IMR-90 (cell line): ENCODE measurements around the gene CCDC51. TPM values are rescaled to one million over a fixed set of nuclear protein-coding genes. Genes with fewer than 3 reads are reported as not detected.

Experiments used
- ATAC-seq: fragments of 200-7000 bp; cut with Tn5 transposase; 2 replicates; pipeline ENCODE4 v1.9.1; 2020; ENCODE audit warnings: low read depth, mild to moderate bottlenecking, moderate library complexity
- BruUV-seq: library from RNA; stranded (reverse); fragments of 400-500 nt; replicated peaks from 2 replicates; lab custom pipeline; 2021; lab: Mats Ljungman, UMichigan
- CTCF ChIA-PET: fragments of 300-600 bp; formaldehyde crosslinking; extraction: SDS; loops from one replicate; lab custom pipeline; 2021; ENCODE audit warnings: antibody characterized with exemption; lab: Yijun Ruan, JAX
- POLR2A ChIA-PET: fragments of 300-600 bp; sonication (Branson Sonifier 250); formaldehyde crosslinking; loops from one replicate; lab custom pipeline; 2022; ENCODE audit warnings: antibody characterized with exemption; ENCODE audit not compliant: unreplicated experiment; lab: Charles Lee
- DNase-seq: peaks from one replicate; pipeline ENCODE4 v3.0.0; 2013
- H2AFZ ChIP-seq: replicated peaks from 2 replicates; pipeline ENCODE3; 2013; ENCODE audit warnings: low read length, mild to moderate bottlenecking; ENCODE audit not compliant: poor library complexity
- H2AK5ac ChIP-seq: 2 replicates; pipeline ENCODE4 v1.6.1; 2013; ENCODE audit warnings: low read depth, low read length, inconsistent platforms
- H2AK9ac ChIP-seq: replicated peaks from 2 replicates; pipeline ENCODE3; 2013; ENCODE audit warnings: mild to moderate bottlenecking, low read depth, low read length, moderate library complexity; ENCODE audit not compliant: poor library complexity
- H2BK120ac ChIP-seq: 2 replicates; pipeline ENCODE4 v1.6.1; 2013; ENCODE audit warnings: low read depth, low read length, inconsistent platforms
- H2BK15ac ChIP-seq: 3 replicates; pipeline ENCODE4 v1.6.1; 2013; ENCODE audit warnings: low read depth, low read length, inconsistent platforms
- H2BK20ac ChIP-seq: 2 replicates; pipeline ENCODE4 v1.6.1; 2013; ENCODE audit warnings: low read depth, mild to moderate bottlenecking, inconsistent platforms, low read length, moderate library complexity
- H2BK5ac ChIP-seq: 2 replicates; pipeline ENCODE4 v1.6.1; 2013; ENCODE audit warnings: mild to moderate bottlenecking, low read depth, low read length, inconsistent platforms; ENCODE audit not compliant: poor library complexity, severe bottlenecking
- H3K14ac ChIP-seq: replicated peaks from 2 replicates; pipeline ENCODE4 v1.6.1; 2013; ENCODE audit warnings: low read depth, low read length, inconsistent platforms
- H3K18ac ChIP-seq: 2 replicates; pipeline ENCODE4 v1.6.1; 2013; ENCODE audit warnings: low read depth, low read length, control low read depth
- H3K23ac ChIP-seq: 2 replicates; pipeline ENCODE4 v1.6.1; 2013; ENCODE audit warnings: low read depth, low read length, inconsistent platforms
- H3K27ac ChIP-seq: 2 replicates; pipeline ENCODE4 v1.5.1; 2013; ENCODE audit warnings: mild to moderate bottlenecking, control low read depth, low read length; ENCODE audit not compliant: insufficient read depth
- H3K27me3 ChIP-seq: 2 replicates; pipeline ENCODE4 v1.6.1; 2013; ENCODE audit warnings: low read length; ENCODE audit not compliant: control insufficient read depth, insufficient read depth
- H3K36me3 ChIP-seq: 2 replicates; pipeline ENCODE4 v1.6.1; 2013; ENCODE audit warnings: low read length, mixed read lengths; ENCODE audit not compliant: control insufficient read depth, insufficient read depth
- H3K4ac ChIP-seq: 2 replicates; pipeline ENCODE4 v1.6.1; 2013; ENCODE audit warnings: low read depth, low read length, inconsistent platforms
- H3K4me1 ChIP-seq: 2 replicates; pipeline ENCODE4 v1.6.1; 2013; ENCODE audit warnings: low read length, mixed read lengths; ENCODE audit not compliant: control insufficient read depth, insufficient read depth
- H3K4me2 ChIP-seq: 2 replicates; pipeline ENCODE4 v1.6.1; 2013; ENCODE audit warnings: low read depth, mild to moderate bottlenecking, control low read depth, low read length, moderate library complexity
- H3K4me3 ChIP-seq: 2 replicates; pipeline ENCODE4 v1.5.1; 2013; ENCODE audit warnings: low read depth, mild to moderate bottlenecking, control low read depth, low read length, moderate library complexity; ENCODE audit not compliant: insufficient read depth
- H3K56ac ChIP-seq: 2 replicates; pipeline ENCODE4 v1.6.1; 2013; ENCODE audit warnings: low read length, inconsistent platforms; ENCODE audit not compliant: insufficient read depth; ENCODE audit errors: extremely low read depth
- H3K79me1 ChIP-seq, 2 experiments: 2 replicates each; pipeline ENCODE4 v1.6.1; 2013; ENCODE audit warnings: low read length in 2 of 2, inconsistent platforms in 1 of 2, low read depth in 1 of 2
- H3K9ac ChIP-seq: 2 replicates; pipeline ENCODE4 v1.6.1; 2013; ENCODE audit warnings: low read depth, low read length, control low read depth
- H3K9me1 ChIP-seq: 2 replicates; pipeline ENCODE4 v1.6.1; 2013; ENCODE audit warnings: low read length, inconsistent platforms; ENCODE audit not compliant: insufficient read depth
- H3K9me3 ChIP-seq: 2 replicates; pipeline ENCODE4 v1.6.1; 2013; ENCODE audit warnings: low read length; ENCODE audit not compliant: control insufficient read depth, insufficient read depth
- H4K20me1 ChIP-seq: 2 replicates; pipeline ENCODE4 v1.6.1; 2013; ENCODE audit warnings: low read length, inconsistent platforms; ENCODE audit not compliant: insufficient read depth
- H4K5ac ChIP-seq: 2 replicates; pipeline ENCODE4 v1.6.1; 2013; ENCODE audit warnings: mild to moderate bottlenecking, low read depth, low read length, control low read depth
- H4K8ac ChIP-seq, 2 experiments: 2 replicates each; pipeline ENCODE4 v1.6.1; 2013; ENCODE audit warnings: low read depth in 2 of 2, low read length in 2 of 2, control low read depth in 1 of 2, inconsistent platforms in 1 of 2
- H4K91ac ChIP-seq: 2 replicates; pipeline ENCODE4 v1.6.1; 2013; ENCODE audit warnings: low read depth, low read length, inconsistent platforms; ENCODE audit not compliant: insufficient read depth
- BHLHE40 ChIP-seq: fragments of 150-350 bp; IDR thresholded peaks from 2 replicates; pipeline ENCODE4 v1.6.1; 2016; ENCODE audit warnings: mild to moderate bottlenecking, low read depth, low read length
- CEBPB ChIP-seq: IDR thresholded peaks from 2 replicates; pipeline ENCODE4 v1.6.1; 2012; ENCODE audit warnings: low read depth, low read length, improper control_type of control experiment
- MAZ ChIP-seq: IDR thresholded peaks from 2 replicates; pipeline ENCODE4 v1.6.1; 2012; ENCODE audit warnings: low read depth, mild to moderate bottlenecking, low read length, improper control_type of control experiment, moderate library complexity, borderline replicate concordance
- RAD21 ChIP-seq: IDR thresholded peaks from 2 replicates; pipeline ENCODE4 v1.6.1; 2012; ENCODE audit warnings: low read length, improper control_type of control experiment
- SMC3 ChIP-seq: fragments of 150-350 bp; IDR thresholded peaks from 2 replicates; pipeline ENCODE4 v1.6.1; 2016; ENCODE audit warnings: low read depth, mild to moderate bottlenecking, antibody characterized with exemption, low read length, moderate library complexity
- WGBS, 2 experiments: methylation state at CpG; one replicate each; pipeline versions ENCODE4 v1.1.5 to v1.1.7; 2013; ENCODE audit warnings: missing lambda C conversion rate in 2 of 2; ENCODE audit not compliant: insufficient read length in 1 of 2; ENCODE audit errors: extremely low coverage in 2 of 2; 5-methylcytosine and 5-hydroxymethylcytosine counted together
- dilution Hi-C: fragments of 300-500 bp; cut with HindIII; formaldehyde crosslinking; loops from one replicate; pipeline ENCODE4 v1.14.3; 2018; ENCODE audit warnings: low sequenced_read_pairs; ENCODE audit not compliant: unreplicated experiment
- in situ Hi-C: fragments of 300-500 bp; cut with MboI; formaldehyde crosslinking; loops from 3 replicates; pipeline ENCODE4 v1.14.3; 2019; ENCODE audit warnings: low sequenced_read_pairs, inconsistent platforms, mixed read lengths
- intact Hi-C: fragments of 100-400 bp; cut with micrococcal nuclease; formaldehyde crosslinking; loops from 2 replicates; pipeline ENCODE4 v1.10.0; 2022
- polyA plus RNA-seq, 3 experiments: library from polyadenylated mRNA; depleted of rRNA; stranded (reverse); fragments of >200 nt; gene quantifications; 2 replicates each; pipeline ENCODE4 v1.2.3, GENCODE V29; 2012; ENCODE audit warnings: low replicate concordance in 1 of 3
- total RNA-seq: library from RNA; depleted of rRNA; stranded (reverse); fragments of >200 nt; gene quantifications from 2 replicates; pipeline ENCODE4 v1.2.3, GENCODE V29; 2012
- TF ChIP-seq, protein P1 (sequence below): conservative IDR thresholded peaks from 2 replicates; pipeline ENCODE4 v1.5.1; 2012; ENCODE audit warnings: mild to moderate bottlenecking, low read depth, low read length, improper control_type of control experiment

CCDC51 gene
- total and polyA plus RNA-seq, 2 of the 4 experiments (the other 2 are of a cell fraction), result 11.0 to 16.1 TPM

DNA sequence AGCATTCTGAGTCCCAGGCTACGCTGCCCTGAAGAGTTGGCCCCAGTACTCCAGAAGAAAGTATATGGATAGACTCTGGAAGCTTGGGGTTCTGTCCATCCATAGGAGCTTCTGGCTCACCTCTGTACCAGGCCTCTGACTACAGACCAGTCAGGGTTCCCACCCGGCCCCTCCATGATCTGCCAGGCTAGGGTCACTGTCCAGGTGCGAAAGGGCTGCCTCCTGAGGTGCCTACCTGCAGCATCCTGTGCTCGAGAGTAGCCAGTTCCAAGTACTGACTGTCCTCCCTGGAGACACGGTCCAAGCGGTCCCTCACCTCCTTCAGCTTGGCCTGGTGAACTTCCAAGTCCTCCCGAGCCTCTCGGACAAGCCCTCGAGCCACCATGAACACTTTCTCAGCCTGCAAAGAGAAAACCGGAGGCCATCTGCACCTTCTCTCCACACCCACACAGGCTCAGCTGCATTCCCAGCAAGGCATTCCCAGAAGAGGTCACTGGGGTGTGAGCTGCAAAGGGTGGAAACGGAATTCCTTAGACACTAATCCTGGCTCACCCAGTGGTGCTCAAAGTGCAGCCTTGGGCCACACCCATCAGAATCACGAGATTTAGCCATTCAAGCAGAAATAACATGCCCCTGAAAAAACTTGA lies 6.3 kb downstream of the CCDC51 start:
- Histone ChIP-seq H3K27ac (no peak overlapping the region), H2BK120ac (peak overlapping the region; percentile 41; the same call in 1 of the 2 replicates), H3K9ac (no peak overlapping the region), H3K4me3 (no peak overlapping the region), H3K27me3 (no peaks in the 10 kb centered on the region), H3K18ac (no peak overlapping the region), H2BK5ac (no peak overlapping the region), H3K4ac (no peak overlapping the region), H4K20me1 (no peaks in the 10 kb centered on the region; the same call in 1 of the 2 replicates), H4K91ac (no peak overlapping the region), H3K9me1 (peaks cover under 1% of the 10 kb centered on the region; the same call in 1 of the 2 replicates), H3K36me3 (peaks cover 18% of the 10 kb centered on the region), H2AK9ac (no peak overlapping the region), H2AFZ (peak overlapping the region; percentile 37), H3K14ac (no peak overlapping the region), H3K79me1 (peaks cover 7 to 26% of the 10 kb centered on the region in 2 experiments), H3K56ac (no peak overlapping the region), H2BK20ac (no peak overlapping the region), H2AK5ac (no peak overlapping the region), H3K4me1 (peaks cover 4% of the 10 kb centered on the region; the same call in 1 of the 2 replicates), H2BK15ac (no peak overlapping the region), H3K9me3 (no peaks in the 10 kb centered on the region), H3K4me2 (no peak overlapping the region), H4K8ac (no peak overlapping the region), H3K23ac (no peak overlapping the region), H4K5ac (no peak overlapping the region)
- dilution Hi-C loops, result no loop called here
- POLR2A ChIA-PET, result no interaction called here
- BruUV-seq, result no TSS peak
- intact Hi-C loops, result no loop called here
- CTCF ChIA-PET, result interaction anchor here (0.5 to 2.7 kb wide), 3 partner anchors 26 to 902 kb away, joined by 3 to 16 read pairs (median 3); no protein-coding TSS in a partner anchor
- ATAC-seq, result no peak
- peak; percentile 26 for DNase-seq
- in situ Hi-C loops, result no loop called here
- WGBS, 2 experiments, result 95% methylated on average over 4 of the region's 12 CpGs; no CpG with 5 or more reads in 1 of the 2 experiments
- no peak for TF ChIP-seq SMC3
- TF ChIP-seq CEBPB, result no peak
- no peak for TF ChIP-seq MAZ
- TF ChIP-seq BHLHE40, result no peak
- TF ChIP-seq, protein P1, sequence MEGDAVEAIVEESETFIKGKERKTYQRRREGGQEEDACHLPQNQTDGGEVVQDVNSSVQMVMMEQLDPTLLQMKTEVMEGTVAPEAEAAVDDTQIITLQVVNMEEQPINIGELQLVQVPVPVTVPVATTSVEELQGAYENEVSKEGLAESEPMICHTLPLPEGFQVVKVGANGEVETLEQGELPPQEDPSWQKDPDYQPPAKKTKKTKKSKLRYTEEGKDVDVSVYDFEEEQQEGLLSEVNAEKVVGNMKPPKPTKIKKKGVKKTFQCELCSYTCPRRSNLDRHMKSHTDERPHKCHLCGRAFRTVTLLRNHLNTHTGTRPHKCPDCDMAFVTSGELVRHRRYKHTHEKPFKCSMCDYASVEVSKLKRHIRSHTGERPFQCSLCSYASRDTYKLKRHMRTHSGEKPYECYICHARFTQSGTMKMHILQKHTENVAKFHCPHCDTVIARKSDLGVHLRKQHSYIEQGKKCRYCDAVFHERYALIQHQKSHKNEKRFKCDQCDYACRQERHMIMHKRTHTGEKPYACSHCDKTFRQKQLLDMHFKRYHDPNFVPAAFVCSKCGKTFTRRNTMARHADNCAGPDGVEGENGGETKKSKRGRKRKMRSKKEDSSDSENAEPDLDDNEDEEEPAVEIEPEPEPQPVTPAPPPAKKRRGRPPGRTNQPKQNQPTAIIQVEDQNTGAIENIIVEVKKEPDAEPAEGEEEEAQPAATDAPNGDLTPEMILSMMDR, result no peak
- no peak for TF ChIP-seq RAD21
